MM.1S (cell line): ENCODE results near the gene SSBP3.

Experiments
- DNase-seq: peaks from one replicate; pipeline ENCODE4 v3.0.0-alpha.2; 2015
- H2AFZ ChIP-seq: fragments of 300-600 bp; sonication (generic); 2 replicates; pipeline ENCODE4 v1.6.0; 2016; ENCODE audit warnings: antibody characterized with exemption, low read length
- H3F3A ChIP-seq: fragments of 300-600 bp; sonication (generic); 2 replicates; pipeline ENCODE4 v1.6.1; 2016; ENCODE audit warnings: mild to moderate bottlenecking, antibody characterized with exemption, low read length, moderate library complexity, mixed read lengths; ENCODE audit not compliant: insufficient read depth
- H3K27ac ChIP-seq: fragments of 300-600 bp; sonication (generic); 2 replicates; pipeline ENCODE4 v1.5.1; 2016; ENCODE audit warnings: mild to moderate bottlenecking, low read length
- H3K27me3 ChIP-seq: fragments of 300-600 bp; sonication (generic); replicated peaks from 2 replicates; pipeline ENCODE4 v1.6.0; 2016; ENCODE audit warnings: low read length; ENCODE audit not compliant: insufficient read depth
- H3K36me3 ChIP-seq: fragments of 300-600 bp; sonication (generic); replicated peaks from 2 replicates; pipeline ENCODE4 v1.6.1; 2016; ENCODE audit warnings: mild to moderate bottlenecking, low read length, mixed read lengths; ENCODE audit not compliant: insufficient read depth
- H3K4me1 ChIP-seq: fragments of 300-600 bp; sonication (generic); 2 replicates; pipeline ENCODE4 v1.6.1; 2016; ENCODE audit warnings: low read length, mixed read lengths
- H3K4me2 ChIP-seq: fragments of 300-600 bp; sonication (generic); 2 replicates; pipeline ENCODE4 v1.6.0; 2016; ENCODE audit warnings: low read depth, low read length
- H3K4me3 ChIP-seq: fragments of 300-600 bp; sonication (generic); 2 replicates; pipeline ENCODE4 v1.5.1; 2016; ENCODE audit warnings: low read length, mixed read lengths
- H3K79me2 ChIP-seq: fragments of 300-600 bp; sonication (generic); 2 replicates; pipeline ENCODE4 v1.6.1; 2016; ENCODE audit warnings: mixed run types, low read length, mixed read lengths
- H3K9ac ChIP-seq: fragments of 300-600 bp; sonication (generic); 2 replicates; pipeline ENCODE4 v1.6.1; 2016; ENCODE audit warnings: low read length, mixed read lengths
- H3K9me2 ChIP-seq: fragments of 300-600 bp; sonication (generic); replicated peaks from 2 replicates; pipeline ENCODE4 v1.6.1; 2016; ENCODE audit warnings: mild to moderate bottlenecking, low read length, mixed read lengths; ENCODE audit not compliant: insufficient read depth
- H3K9me3 ChIP-seq: fragments of 300-600 bp; sonication (generic); replicated peaks from 2 replicates; pipeline ENCODE4 v1.6.1; 2016; ENCODE audit warnings: mild to moderate bottlenecking, low read length, mixed read lengths; ENCODE audit not compliant: insufficient read depth
- H4K20me1 ChIP-seq: fragments of 300-600 bp; sonication (generic); 2 replicates; pipeline ENCODE4 v1.6.1; 2016; ENCODE audit warnings: mild to moderate bottlenecking, low read length, moderate library complexity, mixed read lengths; ENCODE audit not compliant: insufficient read depth
- EZH2 ChIP-seq: fragments of 300-600 bp; sonication (generic); optimal IDR thresholded peaks from 2 replicates; pipeline ENCODE3; 2017; ENCODE audit warnings: low read depth, mild to moderate bottlenecking, antibody characterized with exemption, low read length, mixed read lengths
- EZH2phosphoT487 ChIP-seq: fragments of 300-600 bp; sonication (generic); IDR thresholded peaks from 2 replicates; pipeline ENCODE4 v1.6.1; 2018; ENCODE audit warnings: antibody characterized with exemption, low read length
- TF ChIP-seq, protein P1 (sequence below): fragments of 300-600 bp; sonication (generic); IDR thresholded peaks from 2 replicates; pipeline ENCODE4 v1.5.1; 2016; ENCODE audit warnings: antibody characterized with exemption, low read length, mixed read lengths

The SSBP3 gene

DNA sequence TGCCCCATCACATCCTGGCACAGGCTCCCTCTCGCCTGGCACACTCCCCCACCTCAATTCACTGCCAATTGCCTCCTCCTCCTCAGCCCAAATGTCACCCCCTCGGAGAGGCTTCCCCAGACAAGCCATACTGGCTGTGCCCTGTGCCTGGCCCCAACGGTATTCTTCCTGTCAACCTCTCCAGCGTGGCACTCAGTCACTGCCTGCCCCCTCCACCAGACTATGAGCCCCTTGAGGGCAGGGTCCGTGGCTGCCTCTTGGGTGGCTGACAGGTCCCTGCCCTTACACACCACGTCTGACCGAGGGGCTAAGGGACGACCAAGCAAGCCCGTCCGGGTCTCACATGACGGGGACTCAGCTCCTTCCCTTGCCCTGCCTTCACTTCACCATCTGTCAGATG is 131.3 kb downstream of the SSBP3 start:
- peaks cover 7% of the 10 kb centered on the region for H3F3A ChIP-seq
- no peak for DNase-seq
- H3K4me2 ChIP-seq, result no peak overlapping the region
- no peaks in the 10 kb centered on the region for H3K9me2 ChIP-seq
- no peaks in the 10 kb centered on the region for H3K9me3 ChIP-seq
- no peak overlapping the region for H2AFZ ChIP-seq
- H3K27me3 ChIP-seq, result no peaks in the 10 kb centered on the region
- no peaks in the 10 kb centered on the region for H4K20me1 ChIP-seq
- H3K36me3 ChIP-seq, result no peaks in the 10 kb centered on the region
- peaks cover 14% of the 10 kb centered on the region for H3K4me1 ChIP-seq
- no peak overlapping the region for H3K4me3 ChIP-seq
- H3K9ac ChIP-seq, result no peak overlapping the region
- TF ChIP-seq EZH2, result no peak
- no peak overlapping the region for H3K27ac ChIP-seq
- H3K79me2 ChIP-seq, result peaks cover 7% of the 10 kb centered on the region

DNA sequence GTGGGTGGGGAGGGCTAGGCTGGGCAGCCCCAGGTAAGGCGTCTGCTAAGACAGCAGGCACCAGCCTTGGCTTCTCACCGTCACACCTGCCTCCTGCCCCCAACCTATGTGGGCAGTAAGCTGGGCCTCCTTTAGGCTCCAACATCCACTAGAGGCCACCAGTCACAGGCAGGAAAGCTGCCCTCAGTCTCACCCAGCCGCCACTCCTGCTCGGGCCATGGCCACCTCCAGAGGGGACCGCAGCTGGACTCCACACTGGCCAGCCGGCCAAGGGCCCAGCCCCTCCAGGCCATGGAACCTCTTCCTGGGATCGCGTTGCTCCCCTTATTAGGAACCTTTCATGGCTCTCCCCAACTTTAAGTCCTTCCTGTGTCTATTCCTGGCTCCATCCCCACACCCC is 131.7 kb downstream of the SSBP3 start:
- H3K79me2 ChIP-seq, result peaks cover 7% of the 10 kb centered on the region
- H3K27me3 ChIP-seq, result no peaks in the 10 kb centered on the region
- no peak for DNase-seq
- no peaks in the 10 kb centered on the region for H3K36me3 ChIP-seq
- H3K9me3 ChIP-seq, result no peaks in the 10 kb centered on the region
- peaks cover 7% of the 10 kb centered on the region for H3F3A ChIP-seq
- H2AFZ ChIP-seq, result no peak overlapping the region
- no peak overlapping the region for H3K9ac ChIP-seq
- H4K20me1 ChIP-seq, result no peaks in the 10 kb centered on the region
- no peaks in the 10 kb centered on the region for H3K9me2 ChIP-seq
- no peak overlapping the region for H3K4me2 ChIP-seq
- H3K4me1 ChIP-seq, result peaks cover 14% of the 10 kb centered on the region
- TF ChIP-seq EZH2 (no peak), EZH2phosphoT487 (no peak)
- TF ChIP-seq, protein P1, sequence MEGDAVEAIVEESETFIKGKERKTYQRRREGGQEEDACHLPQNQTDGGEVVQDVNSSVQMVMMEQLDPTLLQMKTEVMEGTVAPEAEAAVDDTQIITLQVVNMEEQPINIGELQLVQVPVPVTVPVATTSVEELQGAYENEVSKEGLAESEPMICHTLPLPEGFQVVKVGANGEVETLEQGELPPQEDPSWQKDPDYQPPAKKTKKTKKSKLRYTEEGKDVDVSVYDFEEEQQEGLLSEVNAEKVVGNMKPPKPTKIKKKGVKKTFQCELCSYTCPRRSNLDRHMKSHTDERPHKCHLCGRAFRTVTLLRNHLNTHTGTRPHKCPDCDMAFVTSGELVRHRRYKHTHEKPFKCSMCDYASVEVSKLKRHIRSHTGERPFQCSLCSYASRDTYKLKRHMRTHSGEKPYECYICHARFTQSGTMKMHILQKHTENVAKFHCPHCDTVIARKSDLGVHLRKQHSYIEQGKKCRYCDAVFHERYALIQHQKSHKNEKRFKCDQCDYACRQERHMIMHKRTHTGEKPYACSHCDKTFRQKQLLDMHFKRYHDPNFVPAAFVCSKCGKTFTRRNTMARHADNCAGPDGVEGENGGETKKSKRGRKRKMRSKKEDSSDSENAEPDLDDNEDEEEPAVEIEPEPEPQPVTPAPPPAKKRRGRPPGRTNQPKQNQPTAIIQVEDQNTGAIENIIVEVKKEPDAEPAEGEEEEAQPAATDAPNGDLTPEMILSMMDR, result no peak
- H3K4me3 ChIP-seq, result no peak overlapping the region
- no peak overlapping the region for H3K27ac ChIP-seq

- Histone ChIP-seq H3K4me3 (no peak overlapping the region), H2AFZ (no peak overlapping the region), H3K4me1 (peaks cover 14% of the 10 kb centered on the region), H3K27ac (no peak overlapping the region), H3K79me2 (peaks cover 7% of the 10 kb centered on the region), H3K4me2 (no peak overlapping the region), H4K20me1 (no peaks in the 10 kb centered on the region), H3K27me3 (no peaks in the 10 kb centered on the region), H3K36me3 (no peaks in the 10 kb centered on the region), H3K9ac (no peak overlapping the region), H3K9me3 (no peaks in the 10 kb centered on the region), H3K9me2 (no peaks in the 10 kb centered on the region), H3F3A (peaks cover 7% of the 10 kb centered on the region)
- DNase-seq, result no peak
- TF ChIP-seq, protein P1, result no peak
- TF ChIP-seq EZH2phosphoT487 (no peak), EZH2 (no peak)
Measured at GRCh38 chr1:54273795-54274163, 132.4 kb downstream of the SSBP3 start.

DNA sequence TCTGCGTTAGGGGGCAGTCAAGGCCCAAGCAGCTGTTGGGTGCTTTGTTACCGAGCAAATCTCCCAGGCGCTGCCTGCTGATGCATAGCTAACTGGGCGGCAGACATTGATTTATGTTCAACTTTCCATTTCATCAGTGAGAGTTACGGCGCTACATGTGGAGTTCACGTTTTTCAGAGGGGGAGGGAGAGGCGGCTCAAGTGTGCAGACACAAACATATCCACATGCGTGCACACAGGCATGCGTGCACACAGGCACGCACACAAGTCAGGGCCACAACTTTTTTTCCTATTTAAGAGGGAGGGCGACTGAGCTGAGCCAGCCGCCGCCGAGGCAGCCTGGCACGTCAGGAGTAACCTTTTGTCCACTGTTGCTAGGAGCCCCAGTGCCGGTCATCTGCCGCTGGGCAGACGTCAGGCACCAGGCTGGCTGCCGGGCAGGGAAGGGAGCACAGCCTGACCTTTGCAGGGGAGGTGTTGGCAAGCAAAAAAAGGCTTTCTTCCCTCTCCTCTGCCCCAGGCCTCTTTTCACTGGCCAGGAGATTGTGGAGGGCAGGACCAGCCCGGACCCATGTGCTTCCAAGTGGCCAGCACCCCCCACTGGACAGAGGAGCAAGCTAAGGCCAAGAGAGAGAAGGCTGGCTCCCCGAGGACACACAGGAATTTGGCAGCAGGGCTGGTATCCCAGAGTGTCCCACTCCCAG is 133.0 kb downstream of the SSBP3 start:
- TF ChIP-seq, protein P1, result no peak
- TF ChIP-seq EZH2phosphoT487, result no peak
- TF ChIP-seq EZH2, result no peak
- no peak overlapping the region for H3K9ac ChIP-seq
- no peaks in the 10 kb centered on the region for H4K20me1 ChIP-seq
- no peaks in the 10 kb centered on the region for H3K27me3 ChIP-seq
- H3K9me3 ChIP-seq, result no peaks in the 10 kb centered on the region
- peaks cover 7% of the 10 kb centered on the region for H3K79me2 ChIP-seq
- H3K4me3 ChIP-seq, result no peak overlapping the region
- H3K4me1 ChIP-seq, result peaks cover 14% of the 10 kb centered on the region
- no peaks in the 10 kb centered on the region for H3K9me2 ChIP-seq
- peaks cover 7% of the 10 kb centered on the region for H3F3A ChIP-seq
- no peak overlapping the region for H3K27ac ChIP-seq
- DNase-seq, result no peak
- H3K4me2 ChIP-seq, result no peak overlapping the region
- H3K36me3 ChIP-seq, result no peaks in the 10 kb centered on the region
- H2AFZ ChIP-seq, result no peak overlapping the region
